OCI-M2 (cell line): Measurements from ENCODE around the gene ZDHHC24.

Experiments used
- DNase-seq: peaks from one replicate; lab custom pipeline; 2025; ENCODE audit not compliant: unreplicated experiment; lab: John Stamatoyannopoulos, UW

Gene ZDHHC24

DNA sequence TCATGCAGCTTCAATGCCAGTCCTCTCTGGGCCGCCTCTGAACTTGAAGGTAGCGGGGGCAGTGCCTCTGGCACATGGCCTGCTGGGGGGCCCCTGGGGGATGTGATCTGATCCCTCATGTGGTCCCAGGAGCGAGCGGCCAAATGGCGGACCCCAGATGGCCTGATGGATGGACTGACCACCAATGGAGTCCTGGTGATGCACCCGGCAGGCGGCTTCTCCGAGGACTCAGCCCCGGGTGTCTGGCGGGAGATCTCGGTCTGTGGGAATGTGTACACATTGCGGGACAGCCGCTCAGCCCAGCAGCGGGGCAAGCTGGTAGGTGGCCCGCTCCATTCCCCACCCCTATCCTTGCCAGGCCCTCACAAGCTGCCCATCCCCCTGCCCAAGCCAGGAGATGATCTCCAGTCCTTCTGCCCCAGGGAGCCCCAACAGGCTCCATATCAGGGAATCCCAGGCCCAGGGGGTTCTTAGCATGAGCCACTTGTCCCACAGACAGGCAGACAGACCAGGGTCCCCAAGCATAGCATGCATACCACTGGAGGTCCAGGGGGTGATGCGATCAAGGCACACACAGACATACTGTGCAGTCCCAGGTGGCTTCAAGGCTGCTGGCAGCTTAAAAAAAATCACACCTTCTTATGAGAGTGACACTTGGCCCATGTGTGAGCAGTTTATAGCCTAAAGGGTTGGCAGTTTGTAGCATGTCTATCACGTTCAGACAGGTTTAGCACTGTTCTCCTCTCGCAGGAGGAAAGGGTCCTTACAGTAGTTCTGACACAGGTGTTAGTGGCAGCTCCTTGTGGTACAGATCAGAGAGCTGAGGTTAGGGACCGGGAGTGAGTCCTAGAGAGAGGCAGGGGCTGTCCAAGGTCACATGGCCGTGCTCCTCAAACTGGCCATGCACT is 72.0 kb downstream of the ZDHHC24 start:
- DNase-seq, result no peak

DNA sequence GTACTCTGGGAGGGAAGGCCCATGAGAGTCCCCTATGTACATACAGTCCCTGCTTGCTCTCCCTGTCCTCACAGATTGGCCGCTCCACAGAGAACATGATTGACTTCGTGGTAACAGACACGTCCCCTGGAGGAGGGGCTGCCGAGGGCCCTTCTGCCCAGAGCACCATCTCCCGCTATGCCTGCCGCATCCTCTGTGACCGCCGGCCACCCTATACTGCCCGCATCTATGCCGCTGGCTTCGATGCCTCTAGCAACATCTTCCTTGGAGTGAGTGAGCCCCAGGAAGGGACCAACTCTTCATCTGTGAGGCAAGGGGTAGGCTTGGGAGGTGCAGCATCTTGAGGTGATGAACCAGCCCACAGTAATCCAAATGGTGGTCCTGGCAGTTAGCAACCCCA is 72.7 kb downstream of the ZDHHC24 start:
- DNase-seq, result no peak

DNA sequence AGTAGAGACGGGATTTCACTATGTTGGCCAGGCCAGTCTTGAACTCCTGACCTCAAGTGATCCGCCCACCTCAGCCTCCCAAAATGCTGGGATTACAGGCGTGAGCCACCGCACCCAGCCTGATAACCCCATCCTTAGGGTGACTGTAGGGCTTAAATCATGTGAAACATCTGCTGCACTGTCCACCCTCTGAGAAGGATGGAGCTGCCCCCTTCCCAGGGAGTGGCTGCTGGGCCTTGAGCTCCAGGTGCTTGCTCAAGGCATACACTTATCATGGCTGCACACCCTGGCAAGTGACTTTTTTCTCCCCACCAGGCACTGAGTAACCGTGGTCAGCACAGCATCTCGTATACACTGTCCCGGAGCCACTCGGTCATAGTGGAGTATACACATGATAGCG is 73.8 kb downstream of the ZDHHC24 start:
- DNase-seq, result no peak

DNA sequence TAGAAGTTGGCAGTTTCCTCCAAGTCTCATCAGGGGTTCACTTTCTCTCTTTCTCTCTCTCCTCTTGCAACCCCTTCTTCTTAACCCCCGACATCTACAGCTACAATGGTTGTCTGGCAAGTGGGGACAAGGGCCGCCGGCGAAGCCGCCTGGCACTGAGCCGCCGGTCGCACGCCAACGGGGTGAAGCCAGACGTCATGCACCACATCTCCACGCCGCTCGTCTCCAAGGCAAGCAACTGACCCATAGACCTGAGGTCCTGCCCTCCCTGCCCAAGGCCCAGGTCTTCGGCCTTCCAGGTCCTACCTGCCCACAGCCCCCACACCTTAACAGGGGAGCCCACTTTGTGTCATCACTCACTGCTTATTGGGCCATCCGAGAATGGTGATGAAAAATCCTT is 74.7 kb downstream of the ZDHHC24 start:
- DNase-seq, result no peak
